VCaP (cell line): ENCODE results near the gene ARHGAP27.

ENCODE experiments used
- H3K27ac ChIP-seq: fragments of 450-650 bp; 2 replicates; pipeline ENCODE4 v1.5.1; 2017
- CTCF ChIP-seq: fragments of 450-650 bp; conservative IDR thresholded peaks from 2 replicates; pipeline ENCODE4 v1.5.1; 2017; ENCODE audit warnings: mild to moderate bottlenecking, moderate library complexity

Gene ARHGAP27

GRCh38 chr17:45406107-45406506, 26.6 kb downstream of the ARHGAP27 start:
- H3K27ac ChIP-seq = no peak overlapping the region
- TF ChIP-seq CTCF = no peak

- no peak for TF ChIP-seq CTCF
- no peak overlapping the region for H3K27ac ChIP-seq
Observed at GRCh38 chr17:45405250-45406086, 27.2 kb downstream of the ARHGAP27 start.

- H3K27ac ChIP-seq = no peak overlapping the region
- no peak for TF ChIP-seq CTCF
Observed at GRCh38 chr17:45404870-45405249, 27.8 kb downstream of the ARHGAP27 start.

- no peak overlapping the region for H3K27ac ChIP-seq
- TF ChIP-seq CTCF = no peak
Observed at GRCh38 chr17:45403906-45404490, 28.7 kb downstream of the ARHGAP27 start.

GRCh38 chr17:45402916-45403315, 29.8 kb downstream of the ARHGAP27 start:
- H3K27ac ChIP-seq = no peak overlapping the region
- TF ChIP-seq CTCF = no peak

- H3K27ac ChIP-seq = no peak overlapping the region
- TF ChIP-seq CTCF = no peak
Observed at GRCh38 chr17:45398800-45399199, 33.9 kb downstream of the ARHGAP27 start.

GRCh38 chr17:45397796-45398195, 34.9 kb downstream of the ARHGAP27 start:
- TF ChIP-seq CTCF = no peak
- peak overlapping the region; percentile 22 for H3K27ac ChIP-seq
